DMS153 treated with DMSO at 0.1 percent for 48 hours (cell line): ENCODE data around the gene CGN.

Source experiments
- DNase-seq: peaks from one replicate; lab custom pipeline; 2025; ENCODE audit not compliant: unreplicated experiment; lab: John Stamatoyannopoulos, UW

The CGN gene

DNA sequence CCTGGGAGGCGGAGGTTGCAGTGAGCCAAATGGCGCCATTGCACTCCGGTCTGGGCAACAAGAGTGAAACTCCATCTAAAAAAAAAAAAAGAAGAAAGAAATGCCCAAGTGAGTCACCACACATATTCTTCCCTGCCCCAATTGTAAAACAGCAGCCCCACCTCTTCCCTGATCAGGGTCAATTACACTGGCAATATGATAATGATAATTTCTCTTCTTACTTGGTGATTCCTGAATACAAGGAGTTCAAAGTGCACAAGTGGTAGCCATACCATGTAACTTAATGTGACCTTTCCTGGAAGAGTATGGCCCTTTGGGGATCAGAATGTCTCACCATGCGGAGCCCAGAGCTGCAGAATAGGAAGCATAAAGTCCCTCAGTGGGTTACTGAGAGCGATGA lies 11.8 kb upstream of the CGN start:
- no peak for DNase-seq

DNA sequence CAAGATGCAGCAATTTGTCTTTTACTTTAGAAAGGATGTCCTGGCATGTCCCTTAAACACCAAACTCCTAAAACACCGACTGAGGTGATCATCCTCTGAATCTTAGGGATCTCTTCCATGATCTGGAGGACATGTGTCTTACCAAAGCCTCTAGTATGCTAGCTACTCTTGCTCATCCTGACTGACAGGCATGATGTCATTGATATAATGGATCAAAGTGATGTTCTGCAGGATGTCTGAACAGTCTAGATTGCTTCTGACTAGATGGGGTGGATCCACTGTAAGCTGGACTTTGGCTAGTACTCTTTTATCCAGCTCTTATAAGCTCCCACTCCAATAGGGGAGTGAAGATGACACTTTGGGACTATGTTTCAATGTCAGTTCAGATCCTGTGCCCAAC lies 11.3 kb upstream of the CGN start:
- DNase-seq: no peak

DNA sequence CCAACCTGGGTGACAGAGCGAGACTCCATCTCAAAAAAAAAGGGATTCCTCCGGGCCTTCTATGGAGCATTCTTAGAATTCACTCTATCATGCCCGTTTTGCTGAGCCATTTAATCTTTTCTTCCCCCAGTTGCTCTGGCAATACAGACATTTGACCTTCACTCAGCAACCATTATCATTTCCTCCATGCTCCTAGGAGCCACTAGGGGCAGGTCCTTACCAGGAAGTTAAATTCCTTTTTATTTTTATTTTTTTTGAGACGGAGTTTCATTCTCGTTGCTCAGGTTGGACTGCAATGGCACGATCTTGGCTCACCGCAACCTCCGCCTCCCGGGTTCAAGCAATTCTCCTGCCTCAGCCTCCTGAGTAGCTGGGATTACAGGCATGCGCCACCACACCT lies 9.7 kb upstream of the CGN start:
- peak; percentile 18 for DNase-seq

DNA sequence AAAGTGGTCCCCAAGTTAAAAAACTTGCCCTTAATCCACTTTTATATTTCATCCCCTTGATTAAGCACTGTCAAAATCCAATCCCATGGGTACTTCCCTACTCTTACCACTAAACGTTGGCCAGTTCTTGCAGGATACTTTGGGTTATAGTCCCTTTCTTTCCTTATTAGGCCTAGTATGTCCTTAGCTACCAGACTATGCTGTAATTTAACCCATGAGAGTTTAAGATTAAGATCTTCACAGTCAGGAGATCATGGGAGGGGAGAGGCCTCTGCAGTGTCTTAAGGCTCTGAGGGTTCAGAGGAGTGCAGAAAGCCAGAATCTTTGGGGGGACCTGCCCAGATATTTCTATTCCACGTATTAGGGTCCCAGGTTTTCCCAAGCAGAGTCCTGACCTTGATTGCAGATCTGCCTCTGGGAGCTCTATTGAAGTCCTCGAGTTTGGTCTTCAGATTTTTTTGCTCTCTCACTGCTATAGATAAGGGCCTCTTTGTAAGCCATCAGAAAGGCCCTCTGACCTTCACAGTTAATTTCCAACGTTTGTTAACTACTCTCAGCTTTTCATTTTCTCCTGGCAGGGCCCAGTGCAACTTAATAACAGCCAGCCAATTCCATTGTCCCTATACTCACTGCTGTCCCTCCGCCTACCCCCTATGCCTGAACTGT lies 9.0 kb upstream of the CGN start:
- no peak for DNase-seq

DNA sequence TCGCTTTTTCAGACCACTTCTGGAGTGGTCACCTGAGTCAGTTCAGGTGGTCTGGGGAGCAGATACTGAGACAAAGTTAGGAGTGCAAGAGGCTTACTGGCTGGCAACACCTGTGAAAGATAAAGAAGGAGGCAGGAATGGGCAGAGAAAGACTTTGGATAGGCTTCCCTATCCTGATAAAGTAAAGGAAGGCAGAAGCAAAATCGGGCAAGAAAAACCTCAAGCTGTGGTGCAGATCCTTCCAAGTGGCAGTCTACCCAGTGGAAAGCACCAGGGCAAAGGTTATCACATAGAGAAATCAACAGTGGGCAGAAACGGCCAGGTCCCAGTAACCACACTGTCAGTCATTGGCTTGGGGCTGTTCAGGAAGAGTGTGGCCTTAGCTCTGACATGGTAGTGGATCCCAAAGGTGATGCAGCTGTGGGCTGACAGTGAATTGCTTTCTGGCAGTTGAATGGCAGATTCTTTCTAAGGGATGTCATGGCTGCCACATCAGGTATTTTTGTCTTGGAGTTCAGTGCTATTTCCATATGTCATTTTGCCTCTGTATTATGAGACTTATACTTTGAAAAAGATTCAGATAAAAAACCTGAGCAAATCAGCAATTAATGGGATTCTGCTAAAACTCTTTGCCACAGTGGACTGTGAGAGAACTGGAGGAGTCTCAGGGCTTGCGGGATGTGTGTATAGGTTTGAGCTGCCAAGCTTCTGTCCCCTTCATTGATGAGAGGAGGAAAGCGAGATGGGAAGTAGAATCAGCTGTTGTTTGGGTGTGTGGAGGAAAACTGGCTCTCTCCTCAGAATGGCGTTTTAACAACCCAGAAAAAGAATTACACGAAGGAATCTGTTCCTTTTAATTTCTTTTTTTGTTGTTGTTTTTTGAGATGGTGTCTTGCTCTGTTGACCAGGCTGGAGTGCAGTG lies 8.1 kb upstream of the CGN start:
- DNase-seq: no peak

DNA sequence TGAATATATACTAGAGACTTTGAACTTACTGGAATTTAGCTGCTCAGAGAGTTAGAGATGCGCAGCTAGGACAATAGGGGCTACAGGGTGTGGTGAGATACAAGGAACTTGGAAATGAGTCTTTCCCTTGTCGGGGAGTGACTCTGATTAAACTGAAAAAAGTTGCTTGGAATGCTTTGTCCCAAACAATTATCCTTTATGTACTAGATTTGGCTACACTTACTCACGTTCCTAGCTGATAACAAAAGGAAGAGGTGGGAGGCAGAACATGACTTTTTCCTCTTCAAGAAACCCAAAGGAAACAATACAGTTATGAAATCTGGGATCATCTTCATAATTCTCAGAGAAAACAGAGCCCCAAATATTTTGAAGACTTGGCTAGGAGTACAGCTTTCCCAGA lies 6.9 kb upstream of the CGN start:
- no peak for DNase-seq

DNA sequence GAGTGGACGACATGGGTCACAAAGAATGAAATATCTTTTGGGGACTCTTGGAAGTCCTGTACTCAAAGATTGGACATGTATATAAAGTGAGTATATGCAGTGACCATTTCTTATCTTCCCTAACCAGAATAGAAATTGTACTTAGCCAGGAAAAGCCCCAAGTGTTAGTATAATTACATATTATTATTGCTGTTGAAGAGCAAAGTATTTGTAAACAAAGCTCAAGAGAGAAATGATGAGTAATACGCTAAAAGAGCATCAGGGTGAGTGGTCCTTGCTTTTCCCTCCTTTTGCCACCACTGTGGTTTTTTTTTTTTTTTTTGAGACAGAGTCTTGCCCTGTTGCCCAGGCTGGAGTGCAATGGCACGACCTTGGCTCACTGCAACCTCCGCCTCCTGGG lies 6.4 kb upstream of the CGN start:
- no peak for DNase-seq

DNA sequence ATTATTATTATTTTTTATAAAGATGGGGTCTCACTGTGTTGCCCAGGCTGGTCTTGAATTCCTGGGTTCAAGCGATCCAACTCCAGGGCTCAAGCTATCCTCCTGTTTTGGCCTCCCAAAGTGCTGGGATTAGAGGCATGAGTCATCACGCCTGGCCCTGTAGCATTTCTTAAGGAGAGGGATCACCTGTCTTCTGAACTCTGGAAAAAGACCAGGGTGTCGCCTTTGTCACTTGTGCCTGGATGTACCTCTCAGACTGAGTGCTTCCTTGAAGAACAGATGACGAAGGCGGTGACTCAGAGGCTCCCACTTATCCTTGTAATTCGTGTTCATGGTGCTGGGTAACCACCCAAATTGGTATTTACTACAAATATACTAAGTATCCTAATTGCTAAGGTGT lies 2.4 kb upstream of the CGN start:
- no peak for DNase-seq

DNA sequence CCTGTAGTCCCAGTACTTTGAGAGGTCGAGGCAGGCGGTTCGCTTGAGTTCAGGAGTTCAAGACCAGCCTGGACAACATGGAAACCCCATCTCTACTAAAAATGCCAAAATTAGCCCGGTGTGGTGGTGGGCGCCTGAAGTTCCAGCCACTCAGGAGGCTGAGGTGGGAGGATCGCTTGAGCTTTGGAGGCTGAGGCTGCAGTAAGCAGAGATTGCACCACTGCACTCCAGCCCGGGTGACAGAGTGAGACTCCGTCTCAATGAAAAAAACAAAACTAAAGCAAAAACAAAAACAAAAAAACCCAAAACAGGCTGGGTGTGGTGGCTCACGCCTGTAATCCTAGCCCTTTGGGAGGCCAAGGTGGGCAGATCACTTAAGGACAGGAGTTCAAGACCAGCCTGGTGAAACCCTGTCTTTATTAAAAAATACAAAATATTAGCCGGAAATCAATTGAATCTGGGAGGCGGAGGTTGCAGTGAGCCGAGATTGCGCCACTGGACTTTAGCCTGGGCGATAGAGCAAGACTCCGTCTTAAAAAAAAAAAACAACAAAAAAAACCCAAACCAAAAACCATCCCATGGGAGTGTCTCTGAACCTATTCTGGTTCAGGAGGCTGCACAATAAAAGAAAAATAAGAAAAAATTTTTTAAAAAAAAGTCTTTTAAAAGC lies 1.7 kb upstream of the CGN start:
- no peak for DNase-seq

DNA sequence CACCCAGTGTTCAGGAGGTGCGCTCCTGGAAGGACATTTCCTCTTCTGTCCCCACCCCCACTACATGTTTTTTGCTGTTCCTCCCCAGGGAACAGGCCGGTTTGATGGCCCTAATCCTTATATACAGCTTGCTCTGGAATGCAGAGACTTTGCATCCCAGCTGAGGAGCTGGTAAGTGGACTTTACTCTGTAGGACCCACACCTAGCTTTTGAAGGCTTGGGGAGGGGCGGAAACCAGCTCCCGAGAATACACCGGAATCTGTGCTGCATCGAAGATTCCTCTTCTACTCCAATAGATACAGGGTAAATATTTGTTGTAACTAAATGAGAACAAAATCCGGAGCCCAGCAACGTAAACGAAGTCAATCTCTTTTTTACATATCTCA lies 1.2 kb upstream of the CGN start:
- no peak for DNase-seq

DNA sequence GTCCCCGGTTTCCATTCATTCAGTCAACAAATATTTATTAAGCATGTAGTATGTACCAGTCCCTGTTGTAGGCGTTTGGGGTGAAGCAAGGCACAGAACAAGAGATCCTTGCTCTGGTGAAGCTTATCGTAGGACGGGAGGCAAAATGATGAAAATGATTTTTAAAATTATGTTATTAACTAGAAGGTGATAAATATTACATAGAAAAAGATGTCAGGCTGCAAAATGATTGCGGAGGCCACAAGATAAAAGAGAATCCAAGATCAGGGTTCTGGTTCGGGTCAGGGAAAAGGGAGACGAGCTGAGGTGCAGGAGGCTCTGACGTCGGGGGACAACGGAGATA lies 602 bp upstream of the CGN start:
- no peak for DNase-seq

DNA sequence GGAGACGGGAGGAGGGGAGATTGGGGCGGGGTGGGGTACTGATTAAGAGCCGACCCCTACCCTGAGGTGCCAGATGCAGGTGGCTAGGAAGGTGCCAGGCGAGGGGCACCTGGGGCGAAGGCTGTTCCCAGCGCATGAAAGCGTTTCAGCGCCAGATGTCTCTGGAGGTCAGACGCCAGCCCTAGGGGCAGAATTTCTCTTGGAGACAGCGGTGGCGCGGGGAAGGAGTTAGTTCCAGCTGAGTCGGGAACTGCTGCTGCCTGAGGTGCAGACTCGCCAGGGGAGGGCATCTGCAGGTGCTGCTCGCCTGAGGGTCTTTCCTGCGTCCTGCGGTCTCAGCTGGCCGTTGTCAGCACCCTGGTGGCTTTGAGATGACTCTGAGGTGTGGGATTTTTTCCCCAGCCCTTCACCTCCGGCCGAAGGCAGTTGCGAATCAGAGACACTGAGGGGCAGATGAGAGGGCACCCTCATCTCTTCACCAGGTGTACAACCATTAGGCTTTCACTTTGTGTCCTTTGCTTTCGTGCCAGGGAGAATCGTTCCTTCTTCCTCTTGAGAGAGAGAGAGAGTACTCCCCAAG lies 539 bp downstream of the CGN start:
- no peak for DNase-seq

DNA sequence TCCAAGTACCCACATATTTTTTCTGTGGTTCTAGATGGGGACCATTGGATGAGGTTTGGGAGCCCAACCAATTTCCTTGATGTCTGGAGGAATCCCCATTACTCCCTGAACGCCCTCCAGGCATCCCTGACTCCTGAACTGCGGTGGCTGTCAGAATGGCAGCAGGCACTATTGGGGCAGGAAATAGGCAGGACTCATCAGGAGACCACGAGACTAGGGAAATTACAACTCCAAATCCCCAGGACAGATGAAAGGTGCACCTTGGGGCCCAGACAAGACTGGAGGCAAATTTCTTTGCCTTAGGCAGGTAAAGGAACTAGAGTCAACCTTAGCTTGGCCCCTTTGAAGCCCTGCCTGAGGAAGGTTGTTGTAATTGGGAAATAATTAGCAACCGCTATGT lies 1.1 kb downstream of the CGN start:
- no peak for DNase-seq

DNA sequence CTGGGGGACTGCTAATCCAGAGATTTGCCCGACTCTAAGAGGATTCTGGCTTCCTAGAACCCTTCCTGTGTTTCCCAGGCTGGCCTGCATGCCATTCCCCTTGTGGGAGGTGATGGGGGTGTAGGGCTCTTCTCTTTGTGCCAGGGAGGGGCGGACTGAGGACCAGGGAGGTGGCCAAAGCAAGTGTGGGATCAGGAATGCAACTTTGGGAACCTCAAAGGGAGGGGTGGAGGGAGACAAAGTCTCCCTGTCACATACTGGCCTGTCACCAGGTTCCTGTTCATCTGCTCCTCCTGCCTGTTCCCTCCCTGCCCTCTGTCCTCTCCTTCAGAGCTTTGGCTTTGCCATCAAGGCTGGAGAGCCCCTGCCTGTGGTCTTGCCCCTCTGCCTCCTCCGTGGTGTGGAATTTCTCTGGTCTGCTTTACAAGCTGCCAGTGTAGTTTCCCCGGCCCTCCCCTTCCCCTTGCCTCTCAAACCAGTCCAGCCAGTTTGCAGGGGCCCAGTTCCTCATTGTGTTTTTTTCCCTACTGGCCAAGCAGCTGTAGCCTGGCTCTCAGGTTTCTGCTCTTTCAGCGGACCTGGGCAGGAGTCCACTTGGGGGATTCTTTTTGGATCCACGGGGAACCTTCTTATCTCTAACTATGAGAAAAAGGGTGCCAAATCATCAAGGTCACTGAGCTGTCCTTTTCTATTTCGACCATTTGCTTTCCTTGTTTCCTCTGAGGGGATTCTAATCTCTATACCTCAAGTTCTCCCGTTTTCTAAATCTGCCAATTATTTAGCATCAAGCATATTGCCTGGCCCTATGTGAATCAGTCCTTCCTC lies 1.8 kb downstream of the CGN start:
- peak; percentile 41 for DNase-seq

DNA sequence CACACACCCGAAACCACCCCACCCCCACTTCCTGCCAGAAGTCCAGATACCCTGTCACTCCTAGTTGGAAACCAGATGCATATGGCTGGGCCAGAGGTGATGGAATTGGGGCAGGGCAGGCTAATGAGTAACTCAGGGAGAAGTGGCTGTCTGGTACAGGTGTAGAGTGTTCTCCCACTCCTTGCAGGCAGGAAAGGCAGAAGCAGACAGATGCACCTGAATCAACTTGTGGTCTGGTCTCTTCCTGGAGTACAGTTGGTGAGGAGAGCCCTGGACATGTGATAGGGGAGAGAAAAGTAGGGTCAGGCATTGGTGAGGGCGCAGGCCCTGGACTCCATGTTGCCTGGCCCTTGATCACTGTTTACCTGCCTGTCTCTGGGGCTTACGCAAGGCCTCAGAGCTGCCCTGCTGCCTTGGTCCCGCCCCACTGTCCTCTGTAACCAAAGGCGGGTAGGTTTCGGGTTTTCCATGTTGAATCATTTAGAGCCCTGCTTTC lies 2.5 kb downstream of the CGN start:
- peak; percentile 59 for DNase-seq

DNA sequence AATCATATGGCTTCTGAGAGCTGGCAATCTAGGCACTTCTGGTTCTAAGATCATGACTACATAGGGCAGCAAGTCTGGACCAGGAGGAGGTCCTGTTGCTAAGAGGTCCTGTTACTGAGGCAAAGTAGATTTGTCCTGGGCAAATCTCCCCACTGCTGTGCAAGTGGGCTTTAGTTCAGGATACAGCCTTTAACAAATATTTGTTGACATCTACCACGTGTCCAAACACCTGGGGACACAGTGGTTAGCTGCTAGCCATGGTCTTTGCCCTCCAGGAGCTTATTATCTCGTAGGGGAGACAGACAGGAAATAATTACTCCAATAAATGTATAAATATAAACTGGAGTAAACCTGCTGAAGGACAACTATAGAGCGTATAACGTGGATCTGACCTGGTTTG lies 3.2 kb downstream of the CGN start:
- no peak for DNase-seq

DNA sequence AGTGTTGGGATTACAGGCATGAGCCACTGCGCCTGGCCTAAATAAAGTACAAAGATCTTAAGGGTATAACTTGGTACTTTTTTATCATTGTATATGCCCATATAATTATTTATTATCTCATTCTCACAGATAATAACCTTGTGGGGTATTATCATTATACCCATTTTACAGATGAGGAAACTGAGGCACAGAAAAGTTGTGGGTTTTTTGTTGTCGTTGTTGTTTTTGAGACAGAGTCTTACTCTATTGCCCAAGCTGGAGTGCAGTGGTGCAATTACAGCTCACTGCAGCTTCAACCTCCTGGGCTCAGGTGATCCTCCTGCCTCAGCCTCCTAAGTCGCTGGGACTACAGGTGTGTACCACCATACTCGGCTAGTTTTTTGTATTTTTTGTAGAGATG lies 4.1 kb downstream of the CGN start:
- DNase-seq: no peak

DNA sequence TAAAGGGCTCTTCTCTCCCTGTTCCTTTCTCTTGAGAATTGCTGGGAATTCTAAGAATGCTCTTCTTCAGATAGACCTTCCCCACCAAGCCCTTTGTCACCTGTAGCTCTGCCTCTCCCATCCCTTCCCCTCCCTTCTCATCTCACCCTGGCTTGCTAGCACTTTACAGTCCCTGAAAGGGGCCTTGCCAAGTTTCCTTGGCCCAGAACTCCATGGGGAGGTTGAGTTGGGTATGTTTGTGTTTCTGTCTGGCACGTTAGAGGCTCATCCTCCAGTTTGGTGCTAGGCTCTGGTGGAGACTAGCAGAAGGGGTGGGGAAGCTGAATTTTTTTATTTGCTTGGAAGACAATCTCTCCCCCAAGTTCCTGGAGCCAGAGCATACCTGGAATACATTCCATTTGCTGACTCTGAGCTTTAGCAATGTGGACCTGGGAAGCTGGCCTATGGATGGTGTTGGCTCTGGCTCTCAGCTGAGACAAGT lies 4.9 kb downstream of the CGN start:
- no peak for DNase-seq

DNA sequence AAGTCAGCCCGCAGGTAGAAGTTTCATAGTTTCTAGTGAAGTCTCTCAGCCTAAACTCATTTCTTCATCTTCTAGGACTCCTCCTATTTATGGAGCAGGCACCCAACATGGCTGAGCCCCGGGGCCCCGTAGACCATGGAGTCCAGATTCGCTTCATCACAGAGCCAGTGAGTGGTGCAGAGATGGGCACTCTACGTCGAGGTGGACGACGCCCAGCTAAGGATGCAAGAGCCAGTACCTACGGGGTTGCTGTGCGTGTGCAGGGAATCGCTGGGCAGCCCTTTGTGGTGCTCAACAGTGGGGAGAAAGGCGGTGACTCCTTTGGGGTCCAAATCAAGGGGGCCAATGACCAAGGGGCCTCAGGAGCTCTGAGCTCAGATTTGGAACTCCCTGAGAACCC lies 7.2 kb downstream of the CGN start:
- no peak for DNase-seq

DNA sequence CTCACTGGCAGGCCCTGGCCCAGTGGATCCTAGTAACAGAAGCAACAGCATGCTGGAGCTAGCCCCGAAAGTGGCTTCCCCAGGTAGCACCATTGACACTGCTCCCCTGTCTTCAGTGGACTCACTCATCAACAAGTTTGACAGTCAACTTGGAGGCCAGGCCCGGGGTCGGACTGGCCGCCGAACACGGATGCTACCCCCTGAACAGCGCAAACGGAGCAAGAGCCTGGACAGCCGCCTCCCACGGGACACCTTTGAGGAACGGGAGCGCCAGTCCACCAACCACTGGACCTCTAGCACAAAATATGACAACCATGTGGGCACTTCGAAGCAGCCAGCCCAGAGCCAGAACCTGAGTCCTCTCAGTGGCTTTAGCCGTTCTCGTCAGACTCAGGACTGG lies 7.7 kb downstream of the CGN start:
- DNase-seq: no peak

DNA sequence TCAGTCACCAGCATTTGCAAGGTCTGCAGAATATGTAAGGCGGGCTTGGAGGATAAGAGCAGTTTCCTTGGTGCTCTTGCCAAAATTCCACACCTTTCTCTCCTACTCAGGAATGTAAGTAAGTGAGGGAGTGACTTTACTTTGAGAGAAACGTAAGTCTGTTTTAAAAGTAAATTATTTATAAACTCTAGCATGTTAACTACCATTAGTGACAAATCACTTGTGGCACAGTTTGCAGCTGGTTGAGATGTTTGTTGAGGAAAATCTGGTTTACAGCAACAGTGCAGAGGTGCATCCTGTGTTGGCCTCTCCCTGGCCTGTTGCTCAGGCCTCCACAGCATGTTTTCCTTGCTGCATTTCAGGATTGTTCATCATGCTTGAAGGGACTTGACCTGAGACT lies 8.5 kb downstream of the CGN start:
- no peak for DNase-seq
